Retina (tissue), 1 donor: Measurements from ENCODE around the gene C1QTNF12.

Source experiments
- DNase-seq: peaks from one replicate; pipeline ENCODE4 v3.0.0-alpha.2; 2016

The C1QTNF12 gene

GRCh38 chr1:1226566-1227362, 19.8 kb downstream of the C1QTNF12 start:
- DNase-seq = no peak

- DNase-seq = no peak
Measured at GRCh38 chr1:1225913-1226312, 20.6 kb downstream of the C1QTNF12 start.

- DNase-seq = no peak
Measured at GRCh38 chr1:1225238-1225845, 21.2 kb downstream of the C1QTNF12 start.

- DNase-seq = no peak
Measured at GRCh38 chr1:1223891-1224290, 22.6 kb downstream of the C1QTNF12 start.

- no peak for DNase-seq
Measured at GRCh38 chr1:1223321-1223720, 23.2 kb downstream of the C1QTNF12 start.

- no peak for DNase-seq
Measured at GRCh38 chr1:1222575-1223225, 23.8 kb downstream of the C1QTNF12 start.

GRCh38 chr1:1221887-1222574, 24.5 kb downstream of the C1QTNF12 start:
- no peak for DNase-seq

- no peak for DNase-seq
Measured at GRCh38 chr1:1220197-1220596, 26.3 kb downstream of the C1QTNF12 start.

- no peak for DNase-seq
Measured at GRCh38 chr1:1219341-1219740, 27.2 kb downstream of the C1QTNF12 start.

- DNase-seq = no peak
Measured at GRCh38 chr1:1218524-1219200, 27.9 kb downstream of the C1QTNF12 start.

GRCh38 chr1:1217621-1218523, 28.6 kb downstream of the C1QTNF12 start:
- no peak for DNase-seq

- no peak for DNase-seq
Measured at GRCh38 chr1:1216770-1217620, 29.5 kb downstream of the C1QTNF12 start.

GRCh38 chr1:1215881-1216605, 30.5 kb downstream of the C1QTNF12 start:
- no peak for DNase-seq

- no peak for DNase-seq
Measured at GRCh38 chr1:1215080-1215676, 31.3 kb downstream of the C1QTNF12 start.

GRCh38 chr1:1213345-1214265, 32.9 kb downstream of the C1QTNF12 start, which contains the start of gene TNFRSF4:
TNFRSF4 (minus strand) TSS chr1:1214153; CDS start chr1:1214127, 26 bp downstream.
- DNase-seq = no peak

GRCh38 chr1:1212780-1213344, 33.7 kb downstream of the C1QTNF12 start:
- no peak for DNase-seq

GRCh38 chr1:1211541-1212441, 34.7 kb downstream of the C1QTNF12 start:
- DNase-seq = no peak
